22Rv1 (cell line): ENCODE results near the gene EYA2.

Experiments
- ZFX ChIP-seq: fragments of 450-650 bp; IDR thresholded peaks from 2 replicates; pipeline ENCODE4 v1.6.1; 2017; ENCODE audit warnings: antibody characterized with exemption, borderline replicate concordance
- TF ChIP-seq, protein P1 (sequence below): fragments of 450-650 bp; IDR thresholded peaks from 2 replicates; pipeline ENCODE4 v1.5.1; 2017; ENCODE audit warnings: mild to moderate bottlenecking

DNA sequence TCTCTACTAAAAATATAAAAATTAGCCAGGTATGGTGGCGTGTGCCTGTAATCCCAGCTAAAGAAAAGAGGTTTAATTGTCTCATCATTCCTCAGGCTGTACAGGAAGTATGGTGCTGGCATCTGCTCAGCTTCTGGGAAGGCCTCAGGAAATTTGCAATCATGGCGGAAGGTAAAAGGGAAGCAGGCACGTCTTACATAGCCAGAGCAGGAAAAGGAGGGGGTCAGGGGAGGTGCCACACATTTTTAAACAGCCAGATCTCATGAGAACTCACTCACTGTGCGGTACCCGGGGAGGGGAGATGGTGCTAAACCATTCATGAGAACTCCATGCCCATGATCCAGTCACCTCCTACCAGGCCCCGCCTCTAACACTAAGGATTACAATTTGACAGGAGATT lies 191.7 kb downstream of the EYA2 start:
- TF ChIP-seq, protein P1, sequence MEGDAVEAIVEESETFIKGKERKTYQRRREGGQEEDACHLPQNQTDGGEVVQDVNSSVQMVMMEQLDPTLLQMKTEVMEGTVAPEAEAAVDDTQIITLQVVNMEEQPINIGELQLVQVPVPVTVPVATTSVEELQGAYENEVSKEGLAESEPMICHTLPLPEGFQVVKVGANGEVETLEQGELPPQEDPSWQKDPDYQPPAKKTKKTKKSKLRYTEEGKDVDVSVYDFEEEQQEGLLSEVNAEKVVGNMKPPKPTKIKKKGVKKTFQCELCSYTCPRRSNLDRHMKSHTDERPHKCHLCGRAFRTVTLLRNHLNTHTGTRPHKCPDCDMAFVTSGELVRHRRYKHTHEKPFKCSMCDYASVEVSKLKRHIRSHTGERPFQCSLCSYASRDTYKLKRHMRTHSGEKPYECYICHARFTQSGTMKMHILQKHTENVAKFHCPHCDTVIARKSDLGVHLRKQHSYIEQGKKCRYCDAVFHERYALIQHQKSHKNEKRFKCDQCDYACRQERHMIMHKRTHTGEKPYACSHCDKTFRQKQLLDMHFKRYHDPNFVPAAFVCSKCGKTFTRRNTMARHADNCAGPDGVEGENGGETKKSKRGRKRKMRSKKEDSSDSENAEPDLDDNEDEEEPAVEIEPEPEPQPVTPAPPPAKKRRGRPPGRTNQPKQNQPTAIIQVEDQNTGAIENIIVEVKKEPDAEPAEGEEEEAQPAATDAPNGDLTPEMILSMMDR = no peak
- TF ChIP-seq ZFX = no peak
